GM23338 (cell line): ENCODE results near the gene TK1. TPM values are rescaled to one million over a fixed set of nuclear protein-coding genes. Genes with fewer than 3 reads are reported as not detected.

Experiments used
- ATAC-seq: fragments of 200-7000 bp; cut with Tn5 transposase; 3 replicates; pipeline ENCODE4 v1.9.1; 2020
- DNase-seq: peaks from one replicate; pipeline ENCODE4 v3.0.0-alpha.2; 2015; ENCODE audit warnings: low spot score
- H2AFZ ChIP-seq: fragments of 200-600 bp; sonication (generic); 2 replicates; pipeline ENCODE4 v1.8.0; 2016; ENCODE audit warnings: antibody characterized with exemption, mild to moderate bottlenecking, moderate library complexity
- H3F3A ChIP-seq: fragments of 200-600 bp; sonication (generic); replicated peaks from 2 replicates; pipeline ENCODE4 v1.8.0; 2017; ENCODE audit warnings: antibody characterized with exemption, mixed run types, low read depth
- H3K27ac ChIP-seq: fragments of 200-600 bp; sonication (generic); 2 replicates; pipeline ENCODE4 v1.6.1; 2016; ENCODE audit warnings: low read depth
- H3K27me3 ChIP-seq: fragments of 200-600 bp; sonication (generic); 2 replicates; pipeline ENCODE4 v1.8.0; 2016; ENCODE audit warnings: mild to moderate bottlenecking, mixed run types, moderate library complexity; ENCODE audit not compliant: insufficient read depth
- H3K36me3 ChIP-seq: fragments of 200-600 bp; sonication (generic); 2 replicates; pipeline ENCODE4 v1.8.0; 2016; ENCODE audit warnings: mild to moderate bottlenecking; ENCODE audit not compliant: insufficient read depth
- H3K4me1 ChIP-seq: fragments of 200-600 bp; sonication (generic); 2 replicates; pipeline ENCODE4 v1.8.0; 2016; ENCODE audit warnings: mild to moderate bottlenecking, moderate library complexity; ENCODE audit not compliant: insufficient read depth
- H3K4me2 ChIP-seq: fragments of 200-600 bp; sonication (generic); 2 replicates; pipeline ENCODE4 v1.7.1; 2017; ENCODE audit warnings: mixed run types
- H3K4me3 ChIP-seq: fragments of 200-600 bp; sonication (generic); 2 replicates; pipeline ENCODE4 v1.6.1; 2016; ENCODE audit warnings: mixed run types
- H3K79me2 ChIP-seq: fragments of 200-600 bp; sonication (generic); replicated peaks from 2 replicates; pipeline ENCODE4 v1.8.0; 2017; ENCODE audit warnings: mild to moderate bottlenecking; ENCODE audit not compliant: insufficient read depth
- H3K9me2 ChIP-seq: fragments of 200-600 bp; sonication (generic); 2 replicates; pipeline ENCODE4 v1.8.0; 2017; ENCODE audit not compliant: insufficient read depth
- H4K20me1 ChIP-seq: fragments of 200-600 bp; sonication (generic); replicated peaks from 2 replicates; pipeline ENCODE4 v1.8.0; 2017; ENCODE audit warnings: mild to moderate bottlenecking; ENCODE audit not compliant: insufficient read depth
- H3K27ac Mint-ChIP-seq: 2 replicates; pipeline ENCODE4 v1.8.0; 2020; ENCODE audit warnings: inconsistent platforms, mild to moderate bottlenecking, moderate library complexity, mixed read lengths
- H3K27me3 Mint-ChIP-seq: 3 replicates; pipeline ENCODE4 v1.8.0; 2022; ENCODE audit warnings: low read depth, mild to moderate bottlenecking, moderate library complexity, mixed read lengths, inconsistent platforms; ENCODE audit not compliant: insufficient read depth, poor library complexity
- H3K36me3 Mint-ChIP-seq: 3 replicates; pipeline ENCODE4 v1.8.0; 2021; ENCODE audit warnings: low read depth, mild to moderate bottlenecking, inconsistent platforms, moderate library complexity, mixed read lengths
- H3K4me1 Mint-ChIP-seq: 3 replicates; pipeline ENCODE4 v1.8.0; 2020; ENCODE audit warnings: mild to moderate bottlenecking, inconsistent platforms, mixed read lengths
- H3K4me3 Mint-ChIP-seq: 3 replicates; pipeline ENCODE4 v1.8.0; 2021; ENCODE audit warnings: moderate library complexity, mild to moderate bottlenecking, inconsistent platforms, mixed read lengths
- H3K9me3 Mint-ChIP-seq: 3 replicates; pipeline ENCODE4 v1.8.0; 2020; ENCODE audit warnings: moderate library complexity, mild to moderate bottlenecking, inconsistent platforms, mixed read lengths
- ETS1 ChIP-seq: IDR thresholded peaks from 2 replicates; pipeline ENCODE4 v1.6.1; 2016; ENCODE audit warnings: antibody characterized with exemption
- EZH2 ChIP-seq: fragments of 200-600 bp; sonication (generic); IDR thresholded peaks from one replicate; pipeline ENCODE4 v1.8.0; 2017; ENCODE audit warnings: antibody characterized with exemption, mild to moderate bottlenecking, low read depth; ENCODE audit not compliant: unreplicated experiment
- polyA plus RNA-seq: library from polyadenylated mRNA; unstranded; fragments of >200 nt; fragmentation: Nextera tagmentation; extraction: Ambion mirVana; gene quantifications from 2 replicates; pipeline ENCODE4 v1.2.1, GENCODE V29; 2016
- total RNA-seq: library from RNA; depleted of rRNA; stranded (reverse); fragments of >200 nt; shearing (Covaris generic); gene quantifications from 2 replicates; pipeline ENCODE4 v1.2.3, GENCODE V29; 2014
- TF ChIP-seq, protein P1 (sequence below): fragments of 250-450 bp; sonication (Bioruptor Pico); IDR thresholded peaks from 2 replicates; pipeline ENCODE4 v1.5.0; 2020; ENCODE audit warnings: mild to moderate bottlenecking, moderate library complexity
- TF ChIP-seq, protein P2 (sequence below), 2 experiments: fragments of 200-600 bp in 1 of 2; sonication (generic) in 1 of 2; conservative IDR thresholded peaks; 2 replicates each; pipeline versions ENCODE4 v1.5.1 to v1.6.1; 2016 to 2017; ENCODE audit warnings: antibody characterized with exemption in 2 of 2, low read depth in 2 of 2, mild to moderate bottlenecking in 2 of 2, moderate library complexity in 1 of 2

Gene TK1
- total and polyA plus RNA-seq, 2 experiments from 2014 or later: 74.5 to 84.4 TPM

DNA sequence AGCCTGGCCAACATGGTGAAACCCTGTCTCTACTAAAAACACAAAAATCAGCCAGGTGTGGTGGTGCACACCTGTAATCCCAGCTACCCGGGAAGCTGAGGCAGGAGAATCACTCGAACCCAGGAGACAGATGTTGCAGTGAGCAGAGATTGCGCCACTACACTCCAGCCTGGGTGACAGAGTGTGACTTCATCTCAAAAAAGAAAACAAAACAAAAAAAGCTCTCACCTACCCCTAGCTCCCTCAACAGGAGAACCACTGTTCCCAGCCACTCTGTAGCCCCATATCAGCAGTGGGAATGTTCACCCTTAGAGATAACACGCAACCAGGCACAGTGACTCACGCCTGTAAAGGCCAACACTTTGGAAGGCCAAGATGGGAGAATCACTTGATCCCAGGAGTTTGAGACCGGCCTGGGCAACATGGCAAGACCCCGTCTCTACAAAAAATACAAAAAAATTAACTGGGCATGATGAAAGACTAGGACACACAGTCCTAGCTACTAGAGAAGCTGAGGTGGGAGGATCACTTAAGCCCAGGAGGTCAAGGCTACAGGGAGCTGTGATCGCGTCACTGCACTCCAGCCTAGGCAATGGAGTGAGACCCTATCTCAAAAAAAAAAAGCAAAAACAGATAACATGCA lies 50.9 kb downstream of the TK1 start (continued):
- TF ChIP-seq, protein P1, sequence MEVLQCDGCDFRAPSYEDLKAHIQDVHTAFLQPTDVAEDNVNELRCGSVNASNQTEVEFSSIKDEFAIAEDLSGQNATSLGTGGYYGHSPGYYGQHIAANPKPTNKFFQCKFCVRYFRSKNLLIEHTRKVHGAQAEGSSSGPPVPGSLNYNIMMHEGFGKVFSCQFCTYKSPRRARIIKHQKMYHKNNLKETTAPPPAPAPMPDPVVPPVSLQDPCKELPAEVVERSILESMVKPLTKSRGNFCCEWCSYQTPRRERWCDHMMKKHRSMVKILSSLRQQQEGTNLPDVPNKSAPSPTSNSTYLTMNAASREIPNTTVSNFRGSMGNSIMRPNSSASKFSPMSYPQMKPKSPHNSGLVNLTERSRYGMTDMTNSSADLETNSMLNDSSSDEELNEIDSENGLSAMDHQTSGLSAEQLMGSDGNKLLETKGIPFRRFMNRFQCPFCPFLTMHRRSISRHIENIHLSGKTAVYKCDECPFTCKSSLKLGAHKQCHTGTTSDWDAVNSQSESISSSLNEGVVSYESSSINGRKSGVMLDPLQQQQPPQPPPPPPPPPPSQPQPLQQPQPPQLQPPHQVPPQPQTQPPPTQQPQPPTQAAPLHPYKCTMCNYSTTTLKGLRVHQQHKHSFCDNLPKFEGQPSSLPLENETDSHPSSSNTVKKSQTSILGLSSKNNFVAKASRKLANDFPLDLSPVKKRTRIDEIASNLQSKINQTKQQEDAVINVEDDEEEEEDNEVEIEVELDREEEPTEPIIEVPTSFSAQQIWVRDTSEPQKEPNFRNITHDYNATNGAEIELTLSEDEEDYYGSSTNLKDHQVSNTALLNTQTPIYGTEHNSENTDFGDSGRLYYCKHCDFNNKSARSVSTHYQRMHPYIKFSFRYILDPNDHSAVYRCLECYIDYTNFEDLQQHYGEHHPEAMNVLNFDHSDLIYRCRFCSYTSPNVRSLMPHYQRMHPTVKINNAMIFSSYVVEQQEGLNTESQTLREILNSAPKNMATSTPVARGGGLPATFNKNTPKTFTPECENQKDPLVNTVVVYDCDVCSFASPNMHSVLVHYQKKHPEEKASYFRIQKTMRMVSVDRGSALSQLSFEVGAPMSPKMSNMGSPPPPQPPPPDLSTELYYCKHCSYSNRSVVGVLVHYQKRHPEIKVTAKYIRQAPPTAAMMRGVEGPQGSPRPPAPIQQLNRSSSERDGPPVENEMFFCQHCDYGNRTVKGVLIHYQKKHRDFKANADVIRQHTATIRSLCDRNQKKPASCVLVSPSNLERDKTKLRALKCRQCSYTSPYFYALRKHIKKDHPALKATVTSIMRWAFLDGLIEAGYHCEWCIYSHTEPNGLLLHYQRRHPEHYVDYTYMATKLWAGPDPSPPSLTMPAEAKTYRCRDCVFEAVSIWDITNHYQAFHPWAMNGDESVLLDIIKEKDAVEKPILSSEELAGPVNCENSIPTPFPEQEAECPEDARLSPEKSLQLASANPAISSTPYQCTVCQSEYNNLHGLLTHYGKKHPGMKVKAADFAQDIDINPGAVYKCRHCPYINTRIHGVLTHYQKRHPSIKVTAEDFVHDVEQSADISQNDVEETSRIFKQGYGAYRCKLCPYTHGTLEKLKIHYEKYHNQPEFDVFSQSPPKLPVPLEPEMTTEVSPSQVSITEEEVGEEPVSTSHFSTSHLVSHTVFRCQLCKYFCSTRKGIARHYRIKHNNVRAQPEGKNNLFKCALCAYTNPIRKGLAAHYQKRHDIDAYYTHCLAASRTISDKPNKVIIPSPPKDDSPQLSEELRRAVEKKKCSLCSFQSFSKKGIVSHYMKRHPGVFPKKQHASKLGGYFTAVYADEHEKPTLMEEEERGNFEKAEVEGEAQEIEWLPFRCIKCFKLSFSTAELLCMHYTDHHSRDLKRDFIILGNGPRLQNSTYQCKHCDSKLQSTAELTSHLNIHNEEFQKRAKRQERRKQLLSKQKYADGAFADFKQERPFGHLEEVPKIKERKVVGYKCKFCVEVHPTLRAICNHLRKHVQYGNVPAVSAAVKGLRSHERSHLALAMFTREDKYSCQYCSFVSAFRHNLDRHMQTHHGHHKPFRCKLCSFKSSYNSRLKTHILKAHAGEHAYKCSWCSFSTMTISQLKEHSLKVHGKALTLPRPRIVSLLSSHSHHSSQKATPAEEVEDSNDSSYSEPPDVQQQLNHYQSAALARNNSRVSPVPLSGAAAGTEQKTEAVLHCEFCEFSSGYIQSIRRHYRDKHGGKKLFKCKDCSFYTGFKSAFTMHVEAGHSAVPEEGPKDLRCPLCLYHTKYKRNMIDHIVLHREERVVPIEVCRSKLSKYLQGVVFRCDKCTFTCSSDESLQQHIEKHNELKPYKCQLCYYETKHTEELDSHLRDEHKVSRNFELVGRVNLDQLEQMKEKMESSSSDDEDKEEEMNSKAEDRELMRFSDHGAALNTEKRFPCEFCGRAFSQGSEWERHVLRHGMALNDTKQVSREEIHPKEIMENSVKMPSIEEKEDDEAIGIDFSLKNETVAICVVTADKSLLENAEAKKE (CRISPR knock-in tag): no peak
- no peak for TF ChIP-seq ETS1
- no peak for TF ChIP-seq EZH2
- TF ChIP-seq, protein P2, sequence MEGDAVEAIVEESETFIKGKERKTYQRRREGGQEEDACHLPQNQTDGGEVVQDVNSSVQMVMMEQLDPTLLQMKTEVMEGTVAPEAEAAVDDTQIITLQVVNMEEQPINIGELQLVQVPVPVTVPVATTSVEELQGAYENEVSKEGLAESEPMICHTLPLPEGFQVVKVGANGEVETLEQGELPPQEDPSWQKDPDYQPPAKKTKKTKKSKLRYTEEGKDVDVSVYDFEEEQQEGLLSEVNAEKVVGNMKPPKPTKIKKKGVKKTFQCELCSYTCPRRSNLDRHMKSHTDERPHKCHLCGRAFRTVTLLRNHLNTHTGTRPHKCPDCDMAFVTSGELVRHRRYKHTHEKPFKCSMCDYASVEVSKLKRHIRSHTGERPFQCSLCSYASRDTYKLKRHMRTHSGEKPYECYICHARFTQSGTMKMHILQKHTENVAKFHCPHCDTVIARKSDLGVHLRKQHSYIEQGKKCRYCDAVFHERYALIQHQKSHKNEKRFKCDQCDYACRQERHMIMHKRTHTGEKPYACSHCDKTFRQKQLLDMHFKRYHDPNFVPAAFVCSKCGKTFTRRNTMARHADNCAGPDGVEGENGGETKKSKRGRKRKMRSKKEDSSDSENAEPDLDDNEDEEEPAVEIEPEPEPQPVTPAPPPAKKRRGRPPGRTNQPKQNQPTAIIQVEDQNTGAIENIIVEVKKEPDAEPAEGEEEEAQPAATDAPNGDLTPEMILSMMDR (conservative IDR thresholded peaks at IDR 0.05; ENCODE audit: low read depth in 2 of 2): no peak

- no peak overlapping the region for H3K4me3 Mint-ChIP-seq
- Histone ChIP-seq H3K36me3 (no peaks in the 10 kb centered on the region), H4K20me1 (no peaks in the 10 kb centered on the region), H3K27ac (no peak overlapping the region), H3K27me3 (peaks cover 22% of the 10 kb centered on the region), H3F3A (peaks cover 16% of the 10 kb centered on the region; the same call in 1 of the 2 replicates), H2AFZ (no peak overlapping the region), H3K4me1 (peaks cover 17% of the 10 kb centered on the region; the same call in 1 of the 2 replicates), H3K4me3 (no peak overlapping the region), H3K9me2 (no peaks in the 10 kb centered on the region), H3K4me2 (no peak overlapping the region), H3K79me2 (no peaks in the 10 kb centered on the region)
- peaks cover 8% of the 10 kb centered on the region for H3K4me1 Mint-ChIP-seq
- no peak for ATAC-seq
- peaks cover 29% of the 10 kb centered on the region for H3K27me3 Mint-ChIP-seq
- H3K36me3 Mint-ChIP-seq: no peaks in the 10 kb centered on the region
- no peak overlapping the region for H3K27ac Mint-ChIP-seq
- H3K9me3 Mint-ChIP-seq: no peaks in the 10 kb centered on the region
- no peak for DNase-seq
- TF ChIP-seq, protein P1 (CRISPR knock-in tag): no peak
Measured at GRCh38 chr17:78134899-78135385, 51.9 kb downstream of the TK1 start.
